CD4-positive, alpha-beta T cell treated with Interleukin-10 for 1 hour (primary cell): Measurements from ENCODE around the gene NEDD4.
"Not testable (repeated sequence)": the region's sequence is repeated elsewhere in the genome, so short reads cannot be mapped to it uniquely, and the experiment has no call there.

Source experiments
- DNase-seq: peaks from one replicate; pipeline ENCODE4 v3.0.0-alpha.2; 2020

NEDD4 gene

DNA sequence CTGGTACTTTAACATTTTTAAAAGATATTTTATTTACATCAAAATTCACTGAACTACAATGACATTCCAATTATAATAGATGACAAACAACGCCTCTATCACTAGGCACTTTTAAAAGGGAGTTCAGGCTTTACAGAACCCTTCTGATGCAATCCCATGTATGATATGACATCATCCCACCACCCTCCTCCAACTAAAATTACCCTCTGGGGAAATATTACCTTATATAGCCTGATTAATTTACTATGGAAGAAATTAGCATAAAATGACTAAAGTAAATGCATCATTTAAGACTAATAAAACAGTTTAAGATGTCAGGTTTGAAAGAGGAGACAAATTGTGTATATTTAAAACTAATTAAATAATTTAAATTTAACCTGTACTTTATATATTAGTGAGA lies 10.4 kb upstream of the NEDD4 start:
- not testable (repeated sequence) for DNase-seq

DNA sequence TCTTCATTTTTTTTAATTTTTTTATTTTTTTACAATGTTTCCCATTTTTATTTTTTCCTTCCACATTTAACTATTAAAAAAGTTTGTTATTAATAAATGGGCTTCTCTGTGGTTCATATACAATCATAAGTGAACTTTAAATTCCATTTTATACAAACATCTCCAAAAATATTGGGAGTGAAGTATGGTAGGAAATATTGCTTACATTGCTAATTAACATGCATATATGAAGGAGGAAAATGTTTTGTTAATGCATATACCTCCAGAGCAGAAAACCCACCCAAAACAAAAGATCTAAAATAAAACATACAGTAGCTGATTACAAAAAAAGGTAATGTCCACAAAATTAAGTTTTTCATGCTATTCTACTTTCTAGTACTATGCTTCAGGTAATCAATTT lies 9.9 kb upstream of the NEDD4 start:
- not testable (repeated sequence) for DNase-seq

DNA sequence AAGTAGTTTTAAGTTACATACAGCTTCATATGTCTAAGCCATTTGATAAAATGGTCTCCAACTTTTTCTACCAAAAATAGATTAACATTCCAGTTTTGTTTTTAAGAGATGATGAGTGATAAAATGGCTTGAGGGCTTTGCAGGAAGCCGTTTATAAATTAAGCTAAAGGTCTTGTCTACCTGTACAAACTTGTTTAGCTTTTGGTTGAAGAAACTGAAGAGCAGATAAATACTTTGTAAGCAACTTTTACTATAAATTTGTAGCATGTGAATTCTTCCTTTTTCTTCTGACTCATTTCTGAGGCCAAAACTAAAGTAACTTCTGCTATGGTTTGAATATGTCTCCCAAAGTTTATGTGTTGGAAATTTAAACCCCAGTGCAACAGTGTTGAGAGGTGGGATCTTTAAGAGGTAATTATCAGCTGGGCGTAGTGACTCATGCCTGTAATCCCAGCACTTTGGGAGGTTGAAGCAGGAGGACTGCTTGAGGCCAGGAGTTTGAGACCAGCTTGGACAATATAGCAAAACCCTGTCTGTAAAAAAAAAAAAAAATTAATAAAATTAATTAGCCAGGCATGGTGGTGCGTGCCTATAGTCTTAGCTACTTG lies 8.2 kb upstream of the NEDD4 start:
- no peak for DNase-seq

DNA sequence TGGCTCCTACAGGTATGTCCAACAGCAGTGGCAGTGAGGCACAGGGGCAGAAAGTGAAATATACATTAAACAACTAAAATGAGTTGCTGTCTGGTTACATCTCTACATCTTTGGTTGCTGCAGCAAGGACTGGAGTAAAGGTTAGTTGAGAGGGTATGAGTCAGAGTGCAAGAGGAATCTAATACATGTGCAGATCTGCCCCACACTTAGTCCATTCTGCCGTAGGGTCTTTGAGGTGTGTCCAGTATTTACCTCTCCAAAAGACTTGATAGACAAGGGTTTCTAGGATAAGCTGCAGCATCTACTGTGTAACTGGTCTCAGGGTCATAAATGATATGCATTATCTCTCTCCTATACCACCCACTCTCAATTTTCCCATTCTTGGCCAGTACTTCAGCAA lies 6.2 kb upstream of the NEDD4 start:
- no peak for DNase-seq

DNA sequence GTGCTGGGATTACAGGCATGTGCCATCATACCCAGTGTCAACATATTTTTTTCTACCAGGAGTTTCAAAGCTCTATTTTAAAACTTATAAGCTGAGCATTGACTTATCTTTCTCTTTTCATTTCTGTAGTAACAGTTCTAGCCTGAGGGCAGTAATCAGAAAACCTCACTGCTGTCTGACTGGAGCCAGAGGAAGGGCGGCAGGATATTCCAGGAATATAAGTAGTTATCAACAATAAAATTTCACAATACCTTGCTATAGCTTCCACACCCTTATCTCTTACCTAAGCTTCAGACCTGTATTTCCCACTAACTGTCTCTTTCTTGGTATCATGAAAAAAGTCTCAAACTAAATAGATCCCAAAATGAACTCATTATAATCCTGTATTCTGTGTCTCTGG lies 5.1 kb upstream of the NEDD4 start:
- DNase-seq, result no peak

DNA sequence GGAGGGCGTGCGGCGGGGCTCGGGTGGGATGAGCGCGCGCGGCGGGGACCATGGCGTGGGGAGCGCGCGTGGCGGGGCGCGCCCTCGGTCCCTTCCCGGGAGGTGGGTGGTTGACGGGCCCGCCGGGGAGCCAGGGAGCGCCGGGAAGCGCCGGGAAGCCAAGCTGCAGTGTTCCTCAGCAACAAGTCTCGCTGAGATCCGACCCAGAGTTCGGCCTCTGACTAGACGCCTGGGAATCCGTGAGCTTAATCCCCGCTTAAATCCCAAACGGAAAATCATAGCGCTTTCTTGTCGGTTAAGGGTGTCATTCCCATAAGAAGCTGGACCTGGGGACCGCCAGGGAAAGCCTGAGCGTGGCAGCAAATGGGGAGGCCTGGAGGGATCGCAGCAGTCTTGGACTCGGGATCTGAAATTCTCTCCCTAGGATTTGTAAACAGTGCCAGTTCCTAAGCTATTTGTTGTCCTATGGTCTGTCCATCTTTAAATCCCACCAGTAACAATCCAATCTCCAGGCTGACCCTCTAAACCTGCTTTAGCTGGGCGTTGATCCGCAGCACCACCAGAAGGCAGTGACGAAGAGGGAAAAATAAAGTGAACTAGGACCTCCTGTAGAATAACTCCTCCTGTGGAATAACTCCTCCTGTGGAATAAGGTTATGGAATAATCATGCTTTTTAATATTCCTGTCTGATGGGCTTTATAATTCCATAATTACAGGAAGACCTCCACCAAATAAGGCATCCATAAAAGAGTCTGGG lies 570 bp upstream of the NEDD4 start:
- no peak for DNase-seq

DNA sequence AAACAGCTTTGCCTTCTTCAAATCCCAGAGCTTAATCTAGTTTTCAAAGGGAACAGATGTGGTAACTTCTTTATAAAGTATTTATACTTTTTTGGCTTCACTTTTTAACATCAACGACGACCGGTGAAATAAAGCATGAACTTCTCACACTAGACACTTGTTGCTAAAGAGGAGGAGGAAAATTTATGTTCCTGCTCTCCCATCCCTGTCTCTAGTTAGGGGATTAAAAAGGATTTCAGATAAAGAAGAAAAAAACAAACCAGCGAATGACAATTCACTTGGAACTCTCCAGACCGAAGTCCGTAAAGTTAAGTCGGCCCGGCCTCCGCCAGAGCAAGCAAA lies 672 bp downstream of the NEDD4 start:
- DNase-seq, result no peak

DNA sequence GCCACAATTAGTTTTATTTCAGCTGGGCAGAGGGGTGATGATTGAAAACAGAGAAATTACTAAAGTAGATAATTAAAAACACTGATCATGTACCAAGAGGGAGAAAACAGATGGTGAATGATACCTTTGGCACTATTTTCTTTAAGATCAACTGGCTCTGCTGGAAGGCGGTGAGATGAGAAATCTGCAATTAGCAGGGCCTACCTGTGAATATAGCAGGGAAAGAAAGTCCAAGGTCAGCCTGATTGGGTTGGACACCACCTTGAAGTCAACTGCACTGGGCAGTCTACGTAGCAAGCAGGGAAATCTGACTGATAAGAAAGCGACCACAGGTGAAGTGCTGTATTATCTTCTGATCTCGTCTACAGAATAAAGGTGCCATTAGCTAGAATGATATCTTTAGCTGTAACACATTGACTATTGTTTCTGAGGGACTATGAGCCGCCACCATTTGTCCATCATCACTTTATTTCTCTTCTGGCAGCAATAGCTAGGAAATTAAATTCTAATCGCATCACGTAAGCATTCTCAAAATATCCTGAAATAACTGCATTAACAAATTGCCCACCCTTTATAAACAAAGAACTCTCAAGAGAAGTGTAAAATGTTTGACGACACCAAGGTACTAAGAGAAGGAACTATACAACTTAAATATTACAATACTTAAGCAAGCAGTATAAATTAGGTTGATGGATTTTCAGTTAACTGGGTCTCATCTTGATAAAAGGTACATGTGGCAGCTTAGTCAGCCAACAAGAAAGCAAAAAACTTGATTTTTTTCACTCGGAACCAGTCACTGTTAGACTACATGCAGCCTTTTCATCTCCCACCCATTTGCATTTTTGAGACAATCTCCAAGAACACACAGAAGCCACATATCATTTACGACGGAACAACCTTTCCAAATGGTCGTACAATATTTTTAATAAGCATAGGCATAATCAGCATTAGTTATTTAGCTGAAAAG lies 1.3 kb downstream of the NEDD4 start:
- DNase-seq, result no peak

DNA sequence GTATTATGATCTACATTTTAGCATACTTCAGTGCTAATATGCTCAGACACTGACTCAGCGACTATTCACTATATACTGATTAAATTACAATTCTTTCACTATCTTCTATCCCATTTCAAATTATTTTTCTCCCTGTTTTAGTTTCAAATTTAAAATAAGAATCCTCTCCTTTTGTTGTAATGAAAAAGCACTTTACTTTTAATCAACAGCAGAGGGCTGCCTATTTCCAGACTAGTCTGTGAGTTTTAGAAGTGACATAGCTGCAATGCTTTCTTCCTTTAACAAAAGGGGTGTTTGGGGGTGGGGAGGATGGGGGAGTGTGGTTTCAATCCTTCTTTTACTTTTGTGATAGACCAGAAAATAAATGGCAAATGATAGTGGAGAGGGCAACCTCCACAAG lies 2.4 kb downstream of the NEDD4 start:
- no peak for DNase-seq

DNA sequence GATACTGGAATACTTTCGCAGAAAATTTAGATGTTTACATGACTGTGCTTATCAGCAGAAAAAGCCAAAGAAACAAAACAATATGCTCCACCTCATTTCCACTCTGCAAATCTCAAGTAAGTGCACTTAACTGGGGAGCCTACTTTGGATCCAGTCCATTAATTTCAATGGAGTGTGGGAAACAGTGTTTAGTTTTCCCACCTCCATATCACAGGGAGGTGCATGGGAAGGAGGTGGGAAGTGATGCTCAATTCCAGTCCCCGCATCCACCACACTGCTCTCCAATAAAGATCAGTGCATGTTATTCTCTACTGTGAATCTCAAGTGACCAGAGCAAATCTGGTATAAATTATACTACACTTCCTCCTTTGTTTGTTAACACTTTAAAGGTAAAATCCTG lies 2.9 kb downstream of the NEDD4 start:
- no peak for DNase-seq

DNA sequence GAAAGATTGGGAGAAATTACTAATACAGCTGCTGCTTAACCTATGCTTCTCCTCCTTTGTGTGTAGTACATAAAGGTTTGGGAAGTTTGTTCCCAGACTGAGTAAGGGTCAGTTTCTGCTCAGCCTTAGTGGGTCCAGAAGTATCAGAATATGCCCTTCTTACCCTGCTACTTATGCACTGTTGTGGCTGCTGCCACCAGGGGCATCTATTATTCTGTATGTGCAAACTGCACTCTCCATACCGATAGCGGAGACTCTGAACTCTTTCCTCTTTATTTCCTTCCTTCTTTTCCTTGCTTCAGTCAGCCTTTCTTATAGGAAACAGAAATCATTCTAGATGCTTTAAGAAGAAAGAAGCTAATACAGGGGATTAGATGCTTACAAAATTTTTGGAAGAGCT lies 4.0 kb downstream of the NEDD4 start:
- no peak for DNase-seq

DNA sequence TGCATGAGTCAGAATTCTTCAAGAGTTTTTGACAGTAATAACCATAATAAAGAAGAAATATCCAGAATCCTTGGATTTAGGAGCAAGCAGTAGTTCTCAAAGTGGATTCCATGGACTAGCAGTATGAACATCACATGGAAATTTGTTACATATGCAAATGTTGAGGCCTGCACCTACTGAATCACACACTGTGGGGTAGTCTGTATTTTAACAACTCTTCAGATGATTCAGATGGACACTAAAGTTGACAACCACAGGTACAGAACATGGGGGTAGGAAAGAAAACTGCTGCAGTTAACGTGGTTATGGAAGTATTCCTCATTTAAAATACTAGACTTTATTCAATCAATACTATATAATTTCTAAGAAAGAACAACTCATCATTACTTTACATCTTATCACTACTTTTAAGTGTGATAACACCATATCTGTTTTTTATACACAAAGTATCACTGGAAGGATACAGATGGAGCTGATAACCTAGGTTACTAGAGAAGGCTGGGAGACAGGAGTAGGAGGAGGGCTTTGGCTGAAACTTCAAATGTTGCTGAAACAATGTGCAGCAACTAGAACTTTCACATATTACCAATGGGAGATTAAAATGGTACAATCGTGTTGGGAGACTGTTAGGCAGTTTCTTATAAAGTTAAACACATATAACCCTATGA lies 11.7 kb downstream of the NEDD4 start:
- no peak for DNase-seq

DNA sequence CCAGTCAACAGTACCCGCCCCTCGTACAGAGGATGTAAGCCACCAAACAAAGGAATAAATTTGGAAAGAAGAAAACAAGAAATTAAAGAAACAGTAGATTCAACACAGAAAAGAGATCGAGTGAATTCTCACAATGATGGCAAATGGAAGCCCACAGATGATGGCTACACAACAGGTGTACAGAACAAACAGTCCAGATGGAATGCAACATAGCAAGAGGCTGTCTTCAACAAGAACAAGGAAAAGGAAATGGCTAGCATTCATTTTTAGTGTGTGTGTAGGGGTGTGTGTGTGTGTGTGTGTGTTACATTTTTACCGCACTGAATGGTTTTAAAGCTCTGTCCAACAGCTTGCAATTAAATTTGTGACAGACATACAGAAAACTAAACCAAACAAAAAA lies 12.9 kb downstream of the NEDD4 start:
- no peak for DNase-seq

DNA sequence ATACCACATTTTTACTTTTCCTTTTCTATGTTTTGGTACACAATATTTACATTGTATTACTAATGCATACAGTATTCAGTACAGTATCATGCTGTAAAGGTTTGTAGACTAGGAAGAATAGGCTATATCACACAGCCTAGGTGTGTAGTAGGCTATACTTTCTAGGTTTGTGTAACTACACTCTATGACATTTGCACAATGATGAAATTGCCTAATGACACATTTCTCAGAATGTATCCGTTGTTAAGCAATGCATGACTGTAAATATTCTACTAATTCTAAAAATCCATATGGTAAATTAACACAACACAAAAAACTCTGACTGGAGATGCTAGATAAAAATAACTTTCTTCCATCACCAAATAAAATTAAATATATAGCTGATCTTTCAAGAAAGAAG lies 16.2 kb downstream of the NEDD4 start:
- DNase-seq, result no peak

DNA sequence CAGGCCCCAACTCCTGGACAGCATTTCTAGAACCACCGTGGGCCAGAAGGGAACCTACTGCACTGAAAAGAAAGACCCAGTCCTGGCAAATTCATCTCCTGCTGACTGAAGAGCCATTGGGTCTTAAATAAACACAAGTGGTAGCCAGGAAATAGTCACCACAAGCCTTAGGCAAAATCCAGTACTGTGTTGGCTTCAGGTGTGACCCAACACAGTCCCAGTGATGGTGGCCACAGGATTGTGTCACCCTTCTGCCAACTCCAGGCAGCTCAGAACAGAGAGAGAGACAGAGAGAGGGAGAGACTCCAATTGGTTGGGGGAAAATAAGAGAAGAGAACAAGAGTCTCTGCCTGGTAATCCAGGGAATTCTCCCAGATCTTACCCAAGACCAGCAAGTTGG lies 23.1 kb downstream of the NEDD4 start:
- no peak for DNase-seq

DNA sequence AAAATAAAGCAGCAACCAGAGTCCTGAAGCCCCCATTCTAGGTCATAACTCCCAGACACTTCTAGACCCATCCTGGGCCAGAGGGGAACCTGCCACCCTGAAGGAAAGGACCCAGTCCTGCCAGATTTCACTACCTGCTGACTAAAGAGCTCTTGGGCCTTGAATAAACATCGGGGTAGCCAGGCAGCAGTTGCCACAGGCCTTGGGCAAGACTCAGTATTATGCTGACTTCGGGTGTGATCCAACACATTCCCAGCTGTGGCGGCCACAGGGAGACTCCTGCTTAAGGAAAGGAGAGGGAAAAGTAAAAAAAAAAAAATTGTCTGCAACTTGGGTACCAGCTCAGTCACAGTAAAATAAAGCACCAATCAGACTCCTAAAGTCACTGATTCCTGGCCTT lies 23.8 kb downstream of the NEDD4 start:
- DNase-seq, result no peak

DNA sequence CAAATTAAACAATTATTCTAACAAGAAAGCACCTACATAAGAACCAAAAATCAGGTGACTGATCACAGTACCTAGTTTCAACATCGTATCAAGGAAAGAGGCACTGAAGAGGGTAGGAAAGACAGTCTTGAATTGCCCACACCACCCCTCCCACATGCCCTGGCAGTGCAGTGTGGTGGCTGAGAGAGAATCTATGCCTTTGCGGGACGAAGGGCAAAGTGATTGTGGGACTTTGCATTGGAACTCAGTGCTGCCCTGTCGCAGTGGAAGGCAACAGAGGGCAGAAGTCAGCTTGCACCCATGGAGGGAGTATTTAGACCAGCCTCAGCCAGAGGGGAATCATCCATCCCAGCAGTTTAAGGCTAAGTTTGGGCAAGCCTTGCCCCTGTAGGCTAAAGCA lies 24.5 kb downstream of the NEDD4 start:
- no peak for DNase-seq

DNA sequence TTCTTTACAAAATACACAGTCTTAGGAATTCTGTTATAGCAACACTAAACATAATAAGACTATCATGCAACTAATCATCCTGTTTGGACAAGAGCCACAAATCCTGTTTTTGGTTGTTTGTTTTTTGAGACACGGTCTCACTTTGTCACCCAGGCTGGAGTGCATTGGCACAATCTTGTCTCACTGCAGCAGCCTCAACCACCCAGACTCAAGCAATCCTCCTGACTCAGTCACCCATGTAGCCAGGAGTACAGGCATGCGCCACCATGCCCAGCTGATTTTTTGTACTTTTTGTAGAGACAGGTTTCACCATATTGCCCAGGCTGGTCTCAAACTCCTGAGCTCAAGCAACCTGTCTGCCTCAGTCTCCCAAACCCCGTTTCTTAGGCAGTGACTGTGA lies 28.3 kb downstream of the NEDD4 start:
- no peak for DNase-seq

DNA sequence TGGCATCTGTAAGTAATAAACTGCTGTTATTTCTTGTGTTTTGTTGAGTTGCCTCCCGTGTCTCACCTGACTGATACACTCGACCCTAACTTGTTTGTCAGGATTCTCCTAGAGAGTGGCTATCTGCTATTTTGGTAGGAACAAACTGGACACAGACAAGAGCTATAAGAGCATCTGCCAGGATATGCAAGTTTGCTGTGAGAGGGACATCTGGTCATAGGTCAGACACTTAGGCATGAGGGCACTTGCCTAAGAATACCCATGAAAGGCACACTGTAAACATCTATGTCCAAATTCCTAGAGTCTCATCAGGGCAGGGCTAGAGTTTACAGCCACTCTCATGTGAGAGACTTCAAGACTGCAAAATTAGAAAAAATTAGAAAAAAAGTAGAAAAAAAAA lies 32.5 kb downstream of the NEDD4 start:
- DNase-seq, result no peak

DNA sequence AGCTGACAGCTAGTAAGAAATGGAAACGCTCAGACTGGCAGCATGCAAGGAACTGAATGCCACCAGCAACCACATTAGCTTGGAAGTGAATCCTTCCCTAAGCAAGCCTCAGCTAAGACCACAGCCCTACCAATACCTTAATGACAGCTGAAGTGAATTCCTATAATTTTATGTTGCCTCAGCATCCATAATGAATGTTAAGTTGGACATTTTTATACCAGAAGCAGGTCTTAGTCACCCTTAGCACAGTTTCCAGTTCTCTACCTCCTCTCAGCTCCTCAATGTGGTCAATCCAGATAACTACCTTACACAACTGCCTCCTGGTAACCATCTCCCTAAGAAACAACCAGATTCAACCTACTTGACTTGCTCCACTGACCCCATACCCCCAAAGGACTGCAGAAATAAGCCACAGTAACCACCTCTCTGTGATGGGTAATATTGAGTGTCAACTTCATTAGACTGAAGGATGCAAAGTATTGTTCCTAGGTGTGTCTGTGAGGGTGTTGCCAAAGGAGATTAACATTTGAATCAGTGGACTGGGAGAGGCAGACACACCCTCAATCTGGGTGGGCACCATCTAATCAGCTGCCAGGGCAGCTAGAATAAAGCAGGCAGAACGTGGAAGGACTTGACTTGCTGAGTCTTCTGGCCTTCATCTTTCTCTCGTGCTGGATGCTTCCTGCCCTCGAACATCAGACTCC lies 33.5 kb downstream of the NEDD4 start:
- DNase-seq, result no peak

DNA sequence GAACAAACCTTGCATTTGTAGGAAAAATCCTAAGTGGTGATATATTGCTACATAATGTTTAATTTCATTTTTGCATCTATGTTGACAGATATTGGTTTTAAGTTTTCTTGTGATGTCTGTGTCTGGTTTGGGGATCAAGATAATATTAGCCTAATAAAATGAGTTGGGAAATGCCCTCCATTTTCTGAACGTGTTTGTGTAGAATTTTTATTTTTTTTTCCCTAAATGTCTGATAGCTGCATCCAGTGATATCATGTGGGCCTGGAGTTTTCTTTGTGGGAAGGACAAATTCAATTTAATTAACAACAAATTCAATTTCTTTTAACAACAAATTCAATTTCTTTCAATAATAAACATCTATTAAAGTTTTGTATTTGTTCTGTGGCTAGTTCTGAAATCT lies 35.1 kb downstream of the NEDD4 start:
- DNase-seq, result no peak

DNA sequence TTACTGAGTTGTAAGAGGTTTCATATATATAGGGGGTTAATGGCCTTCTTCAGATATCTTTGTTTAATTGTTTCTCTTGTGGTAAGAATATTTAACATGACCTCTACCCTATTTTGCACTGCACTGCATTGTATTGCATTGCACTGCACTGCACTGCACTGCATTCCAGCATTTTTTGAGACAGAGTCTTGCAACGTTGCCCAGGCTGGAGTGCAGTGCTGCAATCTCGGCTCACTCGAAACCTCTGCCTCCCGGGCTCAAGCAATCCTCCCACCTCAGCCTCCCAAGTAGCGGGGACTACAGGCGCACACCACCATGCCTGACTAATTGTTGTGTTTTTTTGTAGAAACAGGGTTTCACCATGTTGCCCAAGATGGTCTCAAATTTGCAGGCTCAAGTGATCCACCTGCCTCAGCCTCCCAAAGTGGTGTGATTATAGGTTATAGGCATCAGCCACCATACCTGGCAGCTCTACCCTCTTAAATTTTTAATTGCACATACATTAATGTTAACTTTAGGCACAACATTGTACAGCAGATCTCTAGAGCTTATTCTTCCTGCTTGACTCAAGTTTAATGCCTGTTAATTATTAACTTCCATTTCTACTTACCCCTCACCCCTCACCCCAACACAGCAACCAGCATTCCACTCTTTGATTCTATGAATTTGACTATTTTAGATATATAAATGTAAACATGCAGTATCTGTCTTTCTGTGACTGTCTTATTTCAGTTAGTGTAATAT lies 38.4 kb downstream of the NEDD4 start:
- DNase-seq, result no peak
